Mammary epithelial cell (primary cell): Measurements from ENCODE around the gene EVX2.

Source experiments
- CTCF ChIP-seq, 2 donors: IDR thresholded peaks in 1 of 2; conservative IDR thresholded peaks in 1 of 2; 2 replicates each; pipeline ENCODE4 v1.5.1; 2011 to 2012; ENCODE audit warnings: inconsistent platforms in 2 of 2, low read length in 2 of 2, mild to moderate bottlenecking in 2 of 2, control low read depth in 1 of 2, low read depth in 1 of 2; ENCODE audit not compliant: insufficient read depth in 1 of 2; ENCODE audit errors: extremely low read depth in 1 of 2
- EZH2 ChIP-seq: IDR thresholded peaks from 2 replicates; pipeline ENCODE4 v1.6.1; 2012; ENCODE audit warnings: low read length, inconsistent platforms, borderline replicate concordance

- no peak for TF ChIP-seq CTCF (conservative IDR thresholded peaks at IDR 0.05 in 1 of 2, IDR thresholded peaks at IDR 0.05 in 1 of 2; ENCODE audit: extremely low read depth in 1 of 2, insufficient read depth in 1 of 2, low read depth in 1 of 2, low read length in 2 of 2)
- TF ChIP-seq EZH2: peak; percentile 28
These were observed 47.4 kb upstream of the EVX2 start for GRCh38 chr2:176130957-176131847.
